Stimulated activated CD8-positive, alpha-beta memory T cell treated with anti-CD3 and anti-CD28 coated beads, Interleukin-15, amount 100 ng/mL, for 1 hour (primary cell): ENCODE data around the gene WSB1.

Source experiments
- DNase-seq: peaks from one replicate; pipeline ENCODE4 v3.0.0-alpha.2; 2020; ENCODE audit warnings: low read depth

WSB1 gene

GRCh38 chr17:27338536-27338985, 44.6 kb downstream of the WSB1 start:
- DNase-seq = no peak

GRCh38 chr17:27339198-27339835, 45.4 kb downstream of the WSB1 start:
- no peak for DNase-seq

- DNase-seq = no peak
These were observed 46.1 kb downstream of the WSB1 start for GRCh38 chr17:27339836-27340550.

GRCh38 chr17:27340575-27340974, 46.7 kb downstream of the WSB1 start:
- no peak for DNase-seq

- no peak for DNase-seq
These were observed 47.1 kb downstream of the WSB1 start for GRCh38 chr17:27341041-27341471.

- no peak for DNase-seq
These were observed 48.1 kb downstream of the WSB1 start for GRCh38 chr17:27342059-27342458.

- no peak for DNase-seq
These were observed 49.4 kb downstream of the WSB1 start for GRCh38 chr17:27343294-27343693.

- DNase-seq = no peak
These were observed 50.2 kb downstream of the WSB1 start for GRCh38 chr17:27343977-27344607.

- DNase-seq = no peak
These were observed 51.4 kb downstream of the WSB1 start for GRCh38 chr17:27345141-27345904.

GRCh38 chr17:27346228-27346899, 52.5 kb downstream of the WSB1 start:
- no peak for DNase-seq

GRCh38 chr17:27348196-27348595, 54.3 kb downstream of the WSB1 start:
- DNase-seq = no peak

- DNase-seq = no peak
These were observed 55.7 kb downstream of the WSB1 start for GRCh38 chr17:27349540-27350021.

- DNase-seq = no peak
These were observed 57.8 kb downstream of the WSB1 start for GRCh38 chr17:27351759-27352158.

GRCh38 chr17:27352448-27353032, 58.6 kb downstream of the WSB1 start:
- no peak for DNase-seq

GRCh38 chr17:27353033-27353460, 59.1 kb downstream of the WSB1 start:
- DNase-seq = no peak

GRCh38 chr17:27353461-27354050, 59.6 kb downstream of the WSB1 start:
- DNase-seq = peak; percentile 68

- no peak for DNase-seq
These were observed 60.2 kb downstream of the WSB1 start for GRCh38 chr17:27354051-27354490.

- DNase-seq = no peak
These were observed 60.7 kb downstream of the WSB1 start for GRCh38 chr17:27354491-27355081.

GRCh38 chr17:27355419-27355818, 61.5 kb downstream of the WSB1 start:
- no peak for DNase-seq

- no peak for DNase-seq
These were observed 62.3 kb downstream of the WSB1 start for GRCh38 chr17:27356091-27356705.
